Raji (cell line): ENCODE data around the gene CDNF.

Source experiments
- POLR2A ChIP-seq: IDR thresholded peaks from 2 replicates; pipeline ENCODE4 v1.6.1; 2011; ENCODE audit warnings: low read depth, low read length, control low read depth; ENCODE audit not compliant: insufficient read depth

The CDNF gene

DNA sequence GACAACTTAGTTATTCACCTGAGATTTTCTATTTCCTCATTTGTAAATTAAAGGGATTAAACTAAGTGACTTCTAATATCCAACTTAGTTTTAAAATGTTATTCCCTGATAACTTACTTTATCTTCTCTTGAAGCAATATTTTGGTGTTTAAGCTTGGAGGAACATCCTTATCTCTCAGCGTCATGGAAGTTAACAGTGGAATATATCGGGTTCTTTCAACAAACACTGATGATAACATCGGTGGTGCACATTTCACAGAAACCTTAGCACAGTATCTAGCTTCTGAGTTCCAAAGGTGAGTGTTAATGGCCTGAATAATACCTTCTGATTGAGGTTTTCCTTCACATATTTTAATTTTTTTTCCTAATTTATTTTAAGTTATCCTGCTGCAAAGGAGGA lies 14.4 kb upstream of the CDNF start:
- no peak for TF ChIP-seq POLR2A

DNA sequence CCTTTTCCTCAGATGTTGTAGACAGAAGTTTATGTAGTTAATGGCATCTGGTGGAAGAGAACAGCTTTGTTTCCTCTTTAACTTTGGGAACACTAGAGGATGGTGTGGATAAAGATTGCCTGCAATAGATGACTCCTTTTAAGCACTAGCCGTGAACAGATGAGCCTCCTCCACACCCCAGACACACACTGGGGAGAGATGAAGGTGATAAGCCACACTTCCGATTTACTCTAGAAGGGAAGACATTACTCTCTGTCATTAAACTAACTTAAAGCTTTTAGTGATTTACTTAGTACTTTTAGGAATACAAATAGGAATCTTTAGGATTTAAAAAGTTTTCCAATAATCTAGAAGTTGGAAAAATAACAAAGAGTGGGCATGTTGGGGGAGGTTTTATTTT lies 7.1 kb upstream of the CDNF start:
- TF ChIP-seq POLR2A = no peak

DNA sequence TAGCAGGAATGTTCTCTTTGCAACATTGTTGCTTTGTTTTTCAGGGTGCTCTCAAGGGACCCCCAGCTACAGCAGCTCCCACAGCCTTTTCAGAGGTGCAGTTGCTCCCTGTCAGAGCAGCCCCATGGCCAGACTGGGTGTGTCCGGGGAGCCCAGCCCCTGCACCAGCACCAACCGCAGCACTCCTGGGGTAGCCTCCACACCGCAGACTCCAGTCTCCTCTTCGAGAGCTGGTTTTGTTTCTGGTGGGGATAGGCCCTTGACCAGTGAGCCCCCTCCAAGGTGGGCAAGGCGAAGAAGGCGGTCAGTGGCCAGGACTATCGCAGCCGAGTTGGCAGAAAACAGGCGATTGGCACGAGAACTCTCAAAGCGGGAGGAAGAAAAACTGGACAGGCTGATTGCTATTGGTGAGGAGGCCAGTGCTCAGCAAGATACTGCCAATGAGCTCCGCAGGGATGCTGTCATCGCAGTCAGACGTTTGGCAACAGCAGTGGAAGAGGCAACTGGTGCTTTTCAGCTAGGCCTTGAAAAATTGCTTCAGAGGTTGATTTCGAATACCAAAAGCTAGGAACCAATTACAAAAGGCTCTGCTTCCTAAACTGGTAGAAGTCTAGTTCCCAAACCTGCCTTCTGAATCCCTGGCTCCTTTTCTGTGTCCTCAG lies 5.6 kb upstream of the CDNF start:
- TF ChIP-seq POLR2A = no peak

DNA sequence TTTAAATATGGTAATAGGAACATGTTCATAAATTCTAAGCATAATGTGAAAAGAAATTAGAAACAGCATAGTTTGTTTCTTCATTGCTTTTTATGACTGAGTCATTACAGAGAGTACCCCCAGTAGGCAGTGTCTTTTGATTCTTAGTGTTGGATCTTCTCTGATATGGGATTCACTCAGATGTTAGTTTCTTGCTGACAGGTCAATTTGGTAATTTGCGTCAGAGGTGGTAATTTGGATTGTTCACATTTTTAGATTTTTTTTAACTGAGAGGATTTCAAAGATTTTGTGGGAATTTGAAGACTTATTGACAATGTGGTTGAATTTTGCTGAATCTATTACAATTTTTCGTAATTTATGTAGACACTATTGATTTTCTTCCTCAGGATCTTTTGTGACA lies 2.3 kb upstream of the CDNF start:
- TF ChIP-seq POLR2A = no peak

DNA sequence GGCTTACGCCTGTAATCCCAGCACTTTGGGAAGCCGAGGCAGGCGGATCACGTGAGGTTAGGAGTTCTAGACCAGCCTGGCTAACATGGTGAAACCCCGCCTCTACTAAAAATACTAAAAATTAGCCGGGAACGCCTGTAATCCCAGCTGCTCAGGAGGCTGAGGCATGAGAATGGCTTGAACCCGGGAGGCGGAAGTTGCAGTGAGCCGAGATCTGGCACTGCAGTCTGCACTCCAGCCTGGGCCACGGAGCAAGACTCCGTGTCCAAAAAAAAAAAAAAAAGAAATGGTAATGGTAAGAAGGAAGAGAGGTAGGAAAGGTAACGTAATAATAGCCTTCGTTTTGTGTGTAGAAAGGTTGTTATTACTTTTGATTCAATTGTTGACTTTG lies 1.5 kb upstream of the CDNF start:
- no peak for TF ChIP-seq POLR2A

DNA sequence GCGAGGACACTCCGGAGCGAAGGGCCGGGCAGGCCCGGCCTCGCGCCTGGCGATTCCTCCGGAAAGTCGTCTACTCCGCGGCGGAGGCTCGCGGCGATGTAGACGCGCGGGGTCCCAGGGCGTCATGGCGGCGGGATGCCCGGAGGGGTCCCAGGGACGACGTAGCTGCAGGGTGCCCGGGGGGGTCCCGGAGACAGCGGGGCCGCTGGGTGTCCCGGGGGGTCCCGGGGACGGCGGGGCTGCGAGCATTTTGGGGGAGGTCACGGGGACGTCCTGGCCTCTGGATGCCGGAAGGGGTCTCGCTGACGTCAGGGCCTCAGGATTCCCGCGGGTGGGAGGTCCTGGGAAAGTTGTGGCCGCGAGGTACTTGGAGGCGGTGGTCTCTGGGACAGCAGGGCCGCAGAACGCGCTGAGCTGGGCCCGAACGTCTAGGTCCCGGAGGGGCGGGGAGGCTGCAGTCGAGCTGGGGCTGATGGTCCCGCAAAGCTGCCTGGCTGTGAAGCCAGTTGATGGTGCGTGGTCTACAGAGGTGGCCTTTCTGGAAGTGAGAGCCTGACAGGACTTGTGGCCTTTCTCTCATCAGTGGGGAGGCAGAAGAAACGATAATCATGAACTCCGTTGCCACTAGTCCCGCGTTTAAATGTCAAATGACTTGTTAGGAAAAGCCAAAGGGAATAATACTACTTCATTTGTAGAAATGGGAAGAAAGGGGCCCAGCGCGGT lies 906 bp upstream of the CDNF start:
- TF ChIP-seq POLR2A = no peak

DNA sequence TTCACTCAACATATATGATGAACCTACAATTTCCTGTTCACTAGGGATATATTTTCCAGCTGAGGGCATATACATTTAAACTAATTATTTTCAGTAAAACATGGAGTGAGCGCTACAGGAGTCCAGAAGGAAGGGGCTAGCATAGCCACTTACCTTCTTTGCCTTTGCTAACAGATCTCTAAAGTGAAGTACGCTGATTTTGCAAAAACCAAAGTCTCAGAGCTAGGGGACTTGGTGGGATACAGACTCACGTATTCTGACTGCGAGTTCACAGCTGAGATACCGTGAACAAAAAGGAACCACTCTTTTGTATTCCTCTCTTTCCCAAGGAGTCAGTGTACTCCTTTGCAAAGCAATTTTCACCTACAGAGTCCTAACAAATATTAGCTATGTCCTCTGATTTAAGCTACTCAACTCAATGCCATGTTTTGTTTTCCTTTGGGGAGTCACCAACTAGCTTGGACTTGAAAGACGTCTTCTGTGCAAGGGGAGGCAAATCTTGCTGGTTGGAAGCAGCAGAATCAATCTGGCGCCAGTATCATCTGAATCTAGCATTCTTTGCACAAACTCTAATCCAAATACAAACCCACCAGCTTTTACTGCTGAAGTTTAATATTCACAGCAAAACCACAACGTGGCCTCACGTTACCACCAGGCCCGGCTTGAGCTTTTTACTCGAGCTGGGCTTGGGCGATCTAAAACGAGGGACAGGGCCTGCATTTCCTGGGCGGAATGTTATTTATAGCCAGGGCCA lies 657 bp downstream of the CDNF start:
- TF ChIP-seq POLR2A = no peak

DNA sequence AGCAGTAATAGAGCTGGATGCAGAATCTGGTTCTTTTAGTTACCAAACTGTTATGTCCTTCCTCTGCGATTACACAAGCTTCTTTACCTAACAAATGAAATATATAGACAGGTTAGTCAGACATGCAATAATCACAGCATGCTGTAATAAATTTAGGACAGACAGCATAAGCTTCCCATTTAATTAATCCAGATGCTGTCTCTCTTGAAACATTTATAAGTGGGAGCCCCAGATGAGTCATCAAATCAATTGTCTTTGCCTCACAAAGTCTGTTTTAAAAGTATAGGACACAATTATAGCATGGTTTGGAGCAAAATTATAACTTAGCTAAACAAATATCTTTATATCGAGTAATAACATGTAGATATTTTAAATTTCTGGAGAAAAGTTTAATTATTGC lies 1.6 kb downstream of the CDNF start:
- no peak for TF ChIP-seq POLR2A

DNA sequence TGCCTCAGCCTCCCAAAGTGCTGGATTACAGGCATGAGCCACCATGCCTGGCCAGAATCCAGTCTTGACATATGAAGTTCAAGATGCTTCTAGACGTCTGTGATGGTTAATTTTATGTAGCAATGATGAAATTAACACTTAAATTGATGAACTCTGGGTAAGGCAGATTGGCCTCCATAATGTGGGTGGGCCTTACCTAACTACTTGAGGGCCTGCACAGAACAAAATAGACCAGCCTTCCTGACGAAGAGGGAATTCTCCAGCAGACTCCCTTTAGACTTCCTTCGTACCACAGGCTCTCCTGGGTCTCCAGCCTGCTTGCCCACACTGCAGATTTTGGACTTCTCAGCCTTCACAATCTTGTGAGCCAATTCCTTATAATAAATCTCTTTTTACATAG lies 4.7 kb downstream of the CDNF start:
- no peak for TF ChIP-seq POLR2A

DNA sequence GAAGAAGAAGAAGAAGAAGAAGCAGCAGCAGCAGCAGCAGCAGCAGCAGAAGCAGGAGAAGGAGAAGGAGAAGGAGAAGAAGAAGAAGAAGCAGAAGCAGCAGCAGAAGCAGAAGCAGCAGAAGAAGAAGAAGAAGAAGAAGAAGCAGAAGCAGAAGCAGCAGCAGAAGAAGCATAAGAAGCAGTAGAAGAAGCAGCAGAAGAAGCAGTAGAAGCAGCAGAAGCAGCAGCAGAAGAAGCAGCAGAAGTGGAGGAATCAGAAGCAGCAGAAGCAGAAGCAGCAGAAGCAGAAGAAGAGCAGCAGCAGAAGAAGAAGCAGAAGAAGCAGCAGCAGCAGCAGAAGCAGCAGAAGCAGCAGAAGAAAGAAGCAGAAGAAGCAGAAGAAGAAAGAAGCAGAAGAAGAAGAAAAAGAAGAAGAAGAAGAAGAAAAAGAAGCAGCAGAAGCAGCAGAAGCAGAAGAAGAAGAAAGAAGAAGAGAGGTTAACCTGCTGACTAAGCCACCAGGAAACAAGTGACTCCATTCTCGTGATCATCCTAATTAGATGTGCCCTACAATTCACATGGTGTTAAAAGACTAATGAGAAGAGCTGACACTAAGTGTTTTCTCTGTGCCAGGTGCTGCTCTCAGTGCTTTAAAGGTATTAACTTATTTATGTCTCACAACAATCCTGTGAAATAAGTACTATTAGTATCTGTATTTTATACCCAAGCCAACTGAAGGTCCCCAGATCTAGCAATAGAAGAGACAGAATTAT lies 11.6 kb downstream of the CDNF start:
- no peak for TF ChIP-seq POLR2A

DNA sequence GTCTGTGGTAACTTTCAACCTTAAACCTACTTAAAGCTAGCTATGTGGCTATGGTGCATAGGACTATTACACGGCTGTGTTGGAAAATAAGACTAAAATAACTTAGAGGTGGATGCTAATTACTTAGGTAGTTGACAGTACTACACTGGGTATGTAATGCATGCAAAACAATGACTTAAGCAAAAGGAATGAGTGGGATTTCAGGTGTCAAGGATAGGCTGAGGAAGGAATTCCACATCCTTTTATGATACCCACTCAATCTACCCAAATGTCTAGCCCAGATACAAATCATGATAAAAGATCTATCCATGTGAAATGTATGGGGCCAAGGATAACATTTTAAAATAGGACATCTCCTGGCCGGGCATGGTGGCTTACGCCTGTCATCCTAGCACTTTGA lies 13.9 kb downstream of the CDNF start:
- TF ChIP-seq POLR2A = no peak

DNA sequence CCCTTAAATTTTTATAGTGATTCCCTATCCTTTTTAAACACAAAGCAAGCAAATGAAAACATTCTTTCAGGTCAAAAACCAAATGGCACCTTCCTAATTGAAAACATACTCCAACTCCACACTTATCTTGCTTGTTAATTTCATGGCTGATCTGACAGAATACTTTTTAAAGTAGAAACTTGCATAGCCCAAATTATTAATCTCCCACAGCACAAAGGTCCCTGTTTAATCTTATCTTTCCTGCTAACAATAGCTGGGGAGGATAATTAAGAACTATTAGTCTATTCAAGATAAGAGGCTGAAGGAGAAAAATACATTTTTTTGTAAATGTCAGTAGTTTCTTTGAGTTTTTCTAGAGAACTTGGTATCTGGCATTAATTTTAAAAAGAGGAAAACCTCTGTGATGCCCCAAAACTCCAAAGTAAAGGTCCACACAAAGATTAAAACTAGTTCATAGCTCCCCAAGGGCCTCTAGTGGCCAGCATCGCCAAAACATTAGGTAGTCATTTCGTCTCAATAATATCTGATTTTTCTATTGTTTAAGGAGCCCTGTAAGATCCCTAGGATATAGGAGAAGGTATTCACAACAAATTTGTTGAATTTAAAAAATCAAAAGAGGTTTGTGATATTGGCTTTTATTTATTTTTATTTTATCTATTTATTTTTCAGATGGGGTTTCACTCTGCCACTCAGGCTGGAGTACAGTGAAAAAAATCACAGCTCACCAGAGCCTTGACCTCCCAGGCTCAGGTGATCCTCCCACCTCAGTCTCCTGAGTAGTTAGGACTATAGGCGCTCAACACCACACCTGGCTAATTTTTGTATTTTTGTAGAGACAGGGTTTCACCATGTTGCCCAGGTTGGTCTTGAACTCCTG lies 14.7 kb downstream of the CDNF start:
- TF ChIP-seq POLR2A = no peak

DNA sequence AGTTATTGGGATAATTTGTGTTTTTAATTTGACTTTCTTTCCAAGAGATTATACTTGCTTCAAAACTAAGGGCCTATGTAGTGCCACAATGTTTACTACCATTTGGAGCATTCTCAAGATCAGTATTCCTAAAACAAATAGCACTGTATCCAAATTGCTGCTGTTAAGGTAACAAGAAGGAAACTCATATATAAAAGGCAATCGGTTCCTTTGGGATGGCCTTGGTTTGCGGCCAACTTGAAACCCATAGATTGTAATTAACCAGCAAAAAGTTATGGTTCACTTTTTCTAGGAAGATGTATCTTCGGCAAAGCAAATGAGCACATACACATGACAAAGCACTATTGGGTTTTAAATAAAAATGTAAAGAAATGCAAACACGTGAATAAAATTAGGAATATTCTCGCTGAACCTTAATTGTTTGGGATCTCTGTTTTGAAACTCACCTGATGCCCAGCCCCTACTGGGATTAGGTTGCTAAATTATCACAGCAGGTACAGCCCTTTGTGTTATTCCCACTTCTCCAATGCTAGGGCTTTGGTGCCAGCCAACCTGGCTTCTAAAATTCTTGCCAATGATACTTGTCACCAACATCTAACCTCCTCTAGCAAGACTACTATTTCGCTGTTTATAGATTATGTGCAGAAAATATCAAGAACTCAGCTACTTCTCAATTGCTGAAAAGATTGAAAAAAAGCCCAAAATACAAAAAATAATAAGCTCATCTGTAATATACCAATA lies 16.0 kb downstream of the CDNF start:
- no peak for TF ChIP-seq POLR2A

DNA sequence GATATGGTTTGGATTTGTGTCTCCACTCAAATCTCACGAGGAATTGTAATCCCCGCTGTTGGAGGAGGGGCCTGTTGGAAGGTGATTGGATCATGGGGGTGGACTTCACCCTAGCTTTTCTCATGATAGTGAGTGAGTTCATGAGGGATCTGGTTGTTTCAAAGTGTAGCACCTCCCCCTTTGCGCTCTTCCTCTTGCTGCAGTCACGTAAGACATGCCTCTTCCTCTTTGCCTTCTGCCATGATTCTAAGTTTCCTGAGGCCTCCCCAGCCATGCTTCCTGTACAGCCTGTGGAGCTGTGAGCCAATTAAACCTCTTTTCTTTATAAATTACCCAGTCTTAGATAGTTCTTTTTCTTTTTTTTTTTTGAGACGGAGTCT lies 17.1 kb downstream of the CDNF start:
- no peak for TF ChIP-seq POLR2A
